Lower leg skin (tissue), 3 donors: ENCODE measurements around the gene SLC2A3.
"Not testable (repeated sequence)": the region's sequence is repeated elsewhere in the genome, so short reads cannot be mapped to it uniquely, and the experiment has no call there.

ENCODE experiments used
- POLR2A ChIP-seq, 2 donors: fragments of 450-650 bp; IDR thresholded peaks; one replicate each; pipeline ENCODE4 v1.6.1; 2016 to 2017; ENCODE audit warnings: antibody characterized with exemption in 2 of 2, mild to moderate bottlenecking in 1 of 2, moderate library complexity in 1 of 2
- TF ChIP-seq, protein P1 (sequence below), 3 donors: fragments of 450-650 bp; IDR thresholded peaks; one replicate each; pipeline ENCODE4 v1.5.1; 2016; ENCODE audit warnings: antibody characterized with exemption in 3 of 3, mild to moderate bottlenecking in 3 of 3, moderate library complexity in 2 of 3

DNA sequence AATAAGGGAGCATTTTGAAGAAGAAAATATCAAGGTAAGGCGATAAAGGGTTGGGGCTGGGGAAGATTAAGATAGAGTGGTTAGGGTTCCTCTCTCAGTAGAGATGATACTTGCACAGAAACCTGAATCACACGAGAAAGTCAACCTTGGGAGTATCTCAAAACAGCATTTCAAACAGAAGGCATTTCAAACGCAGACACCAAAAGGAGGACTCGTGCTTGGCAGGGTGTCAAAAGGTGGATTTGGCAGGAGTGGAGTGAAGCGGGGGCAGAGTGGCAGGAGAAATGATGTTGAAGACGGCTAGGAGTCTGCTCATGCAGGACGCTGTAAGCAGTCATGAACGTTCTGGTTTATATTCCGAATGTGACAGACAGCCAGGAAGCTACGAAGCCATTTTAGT, 18.4 kb upstream of the SLC2A3 start:
- not testable (repeated sequence) for TF ChIP-seq POLR2A (IDR thresholded peaks at IDR 0.05)
- TF ChIP-seq, protein P1, sequence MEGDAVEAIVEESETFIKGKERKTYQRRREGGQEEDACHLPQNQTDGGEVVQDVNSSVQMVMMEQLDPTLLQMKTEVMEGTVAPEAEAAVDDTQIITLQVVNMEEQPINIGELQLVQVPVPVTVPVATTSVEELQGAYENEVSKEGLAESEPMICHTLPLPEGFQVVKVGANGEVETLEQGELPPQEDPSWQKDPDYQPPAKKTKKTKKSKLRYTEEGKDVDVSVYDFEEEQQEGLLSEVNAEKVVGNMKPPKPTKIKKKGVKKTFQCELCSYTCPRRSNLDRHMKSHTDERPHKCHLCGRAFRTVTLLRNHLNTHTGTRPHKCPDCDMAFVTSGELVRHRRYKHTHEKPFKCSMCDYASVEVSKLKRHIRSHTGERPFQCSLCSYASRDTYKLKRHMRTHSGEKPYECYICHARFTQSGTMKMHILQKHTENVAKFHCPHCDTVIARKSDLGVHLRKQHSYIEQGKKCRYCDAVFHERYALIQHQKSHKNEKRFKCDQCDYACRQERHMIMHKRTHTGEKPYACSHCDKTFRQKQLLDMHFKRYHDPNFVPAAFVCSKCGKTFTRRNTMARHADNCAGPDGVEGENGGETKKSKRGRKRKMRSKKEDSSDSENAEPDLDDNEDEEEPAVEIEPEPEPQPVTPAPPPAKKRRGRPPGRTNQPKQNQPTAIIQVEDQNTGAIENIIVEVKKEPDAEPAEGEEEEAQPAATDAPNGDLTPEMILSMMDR (IDR thresholded peaks at IDR 0.05): not testable (repeated sequence)
